T47D (cell line): ENCODE measurements around the gene METTL25.
"Not testable (repeated sequence)": the region's sequence is repeated elsewhere in the genome, so short reads cannot be mapped to it uniquely, and the experiment has no call there.

Experiments used
- DNase-seq, 2 experiments: peaks; one replicate each; pipeline versions ENCODE4 v3.0.0 to v3.0.0-alpha.2; 2011 to 2012; ENCODE audit warnings: low read depth in 1 of 2, low spot score in 1 of 2
- JUND ChIP-seq: IDR thresholded peaks from 2 replicates; pipeline ENCODE4 v1.6.1; 2012; ENCODE audit warnings: low read depth
- in situ Hi-C: cut with HindIII; loops from 2 replicates; pipeline ENCODE4 v1.10.0; 2016; ENCODE audit warnings: low sequenced_read_pairs, low pct_unique_long_range_greater_than_20kb

The METTL25 gene

DNA sequence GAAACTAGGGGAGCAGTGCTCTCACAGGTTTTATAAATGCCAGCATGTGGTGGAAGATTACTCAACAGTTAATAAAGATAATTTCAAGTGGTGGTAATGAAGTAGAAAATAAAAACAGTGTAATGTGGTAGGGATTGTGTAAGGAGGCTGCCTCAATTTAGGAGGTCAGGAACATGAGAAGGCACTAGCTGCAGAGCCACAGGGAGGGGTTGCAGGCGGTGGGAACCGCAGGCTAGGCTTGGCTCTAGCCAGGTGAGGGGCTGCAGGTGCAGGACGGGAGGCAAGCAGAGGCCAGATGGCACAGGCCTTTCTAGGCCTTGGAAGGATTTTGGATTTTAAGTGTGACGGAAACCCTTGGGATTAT is 768 bp downstream of the METTL25 start:
- in situ Hi-C loops, result no loop called here
- no peak for DNase-seq

DNA sequence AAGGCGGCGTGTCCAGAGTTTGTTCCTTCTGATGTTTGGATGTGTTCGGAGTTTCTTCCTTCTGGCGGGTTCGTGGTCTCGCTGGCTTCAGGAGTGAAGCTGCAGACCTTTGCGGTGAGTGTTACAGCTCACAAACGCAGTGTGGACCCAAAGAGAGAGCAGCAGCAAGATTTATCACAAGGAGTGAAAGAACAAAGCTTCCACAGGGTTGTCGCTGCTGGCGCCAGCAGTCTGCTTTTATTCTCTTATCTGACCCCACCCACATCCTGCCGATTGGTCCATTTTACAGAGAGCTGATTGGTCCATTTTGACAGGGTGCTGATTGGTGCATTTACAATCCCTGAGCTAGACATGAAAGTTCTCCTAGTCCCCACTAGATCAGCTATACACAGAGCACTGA is 2.5 kb downstream of the METTL25 start:
- DNase-seq, in situ Hi-C loops: not testable (repeated sequence)

More for the DNA sequence above, 768 bp downstream of the METTL25 start:
- TF ChIP-seq JUND, result no peak

DNA sequence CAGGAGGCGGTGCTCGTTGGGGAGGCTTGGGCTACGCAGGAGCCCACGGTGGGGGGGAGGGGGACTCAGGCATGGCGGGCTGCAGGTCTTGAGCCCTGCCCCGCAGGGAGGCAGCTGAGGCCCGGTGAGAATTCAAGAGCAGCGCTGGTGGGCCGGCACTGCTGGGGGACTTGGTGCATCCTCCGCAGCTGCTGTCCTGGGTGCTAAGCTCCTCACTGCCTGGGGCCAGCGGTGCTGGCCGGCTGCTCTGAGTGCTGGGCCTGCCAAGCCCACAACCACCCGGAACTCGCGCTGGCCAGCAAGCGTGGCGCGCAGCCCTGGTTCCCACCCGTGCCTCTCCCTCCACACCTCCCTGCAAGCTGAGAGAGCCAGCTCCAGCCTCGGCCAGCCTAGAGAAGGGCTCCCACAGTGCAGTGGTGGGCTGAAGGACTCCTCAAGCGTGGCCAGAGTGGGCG is 3.2 kb downstream of the METTL25 start:
- no peak for DNase-seq
- in situ Hi-C loops, result no loop called here
- no peak for TF ChIP-seq JUND

DNA sequence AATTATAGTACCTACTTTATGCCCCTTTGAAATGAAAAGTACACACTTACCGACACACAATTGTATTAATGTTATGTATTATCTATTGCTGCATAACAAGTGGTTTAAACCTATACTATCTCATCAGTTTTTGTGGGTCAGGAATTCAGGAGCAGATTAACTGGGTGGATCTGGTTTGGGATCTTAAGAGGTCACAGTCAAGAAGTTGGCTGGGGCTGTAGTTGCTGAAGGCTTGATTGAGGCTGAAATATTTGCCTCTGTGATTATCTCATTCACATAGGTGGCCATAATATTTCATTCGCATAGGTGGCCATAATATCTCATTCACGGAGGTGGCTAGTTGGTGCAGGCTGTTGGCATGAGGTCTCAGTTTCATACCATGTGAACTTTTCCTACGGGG is 5.7 kb downstream of the METTL25 start:
- in situ Hi-C loops, result no loop called here
- TF ChIP-seq JUND, result no peak
- no peak for DNase-seq

DNA sequence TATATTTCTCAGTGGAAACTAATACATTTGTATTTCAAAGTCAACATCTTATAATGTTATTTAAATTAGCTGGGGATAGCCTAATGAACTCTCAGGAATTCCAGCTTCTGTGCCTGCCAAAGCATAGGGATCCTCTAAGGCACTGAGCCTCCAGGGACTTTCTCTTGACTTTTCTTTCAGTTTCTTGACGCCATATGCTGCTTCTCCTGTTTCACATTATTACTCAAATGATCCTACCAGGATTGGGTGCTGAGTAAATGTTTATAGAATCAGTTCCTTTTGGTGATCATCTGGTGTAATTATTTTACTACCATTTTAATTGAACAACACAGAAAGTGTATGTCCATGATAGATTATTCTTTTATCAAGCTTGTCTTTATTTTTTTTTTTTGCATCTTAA is 7.9 kb downstream of the METTL25 start:
- in situ Hi-C loops, result no loop called here
- TF ChIP-seq JUND, result no peak
- DNase-seq, result no peak

DNA sequence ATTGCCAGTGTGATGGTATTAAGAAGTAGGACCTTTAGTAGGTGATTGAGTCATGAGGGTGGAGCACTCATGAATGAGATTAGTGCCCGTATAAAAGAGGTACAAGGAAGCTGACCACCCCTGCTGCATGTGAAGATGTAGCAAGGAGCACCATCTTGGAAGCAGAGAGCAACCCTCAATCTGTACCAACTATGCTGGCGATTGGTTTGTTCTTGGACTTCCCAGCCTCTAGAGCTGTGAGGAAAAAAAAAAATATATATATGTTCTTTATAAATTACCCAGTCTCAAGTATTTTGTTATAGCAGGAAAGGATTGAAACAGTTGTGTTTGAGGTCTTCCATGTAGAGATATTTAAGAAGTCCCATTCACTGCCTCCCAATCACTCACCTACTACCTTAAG is 16.9 kb downstream of the METTL25 start:
- TF ChIP-seq JUND, result no peak
- in situ Hi-C loops, result no loop called here
- DNase-seq, result no peak

DNA sequence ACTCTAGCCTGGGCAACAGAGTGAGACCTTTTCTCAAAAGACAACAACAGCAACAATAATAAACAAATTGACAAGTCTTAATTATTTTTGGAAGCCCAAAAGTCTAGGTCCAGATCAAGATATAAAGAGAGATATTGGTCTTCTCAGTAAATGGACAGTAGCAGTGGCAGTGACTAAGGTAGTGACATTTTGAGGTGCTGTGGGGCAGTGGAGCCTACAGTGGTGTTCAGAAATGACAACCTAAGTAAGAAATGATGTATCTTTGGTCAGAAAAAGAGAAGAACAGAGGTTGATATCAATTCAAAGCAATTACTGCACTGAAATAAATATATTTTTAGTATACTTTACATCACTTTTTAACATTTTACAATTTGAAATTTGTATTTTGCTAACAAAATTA is 20.7 kb downstream of the METTL25 start:
- no peak for TF ChIP-seq JUND
- in situ Hi-C loops, result no loop called here
- DNase-seq, result no peak

DNA sequence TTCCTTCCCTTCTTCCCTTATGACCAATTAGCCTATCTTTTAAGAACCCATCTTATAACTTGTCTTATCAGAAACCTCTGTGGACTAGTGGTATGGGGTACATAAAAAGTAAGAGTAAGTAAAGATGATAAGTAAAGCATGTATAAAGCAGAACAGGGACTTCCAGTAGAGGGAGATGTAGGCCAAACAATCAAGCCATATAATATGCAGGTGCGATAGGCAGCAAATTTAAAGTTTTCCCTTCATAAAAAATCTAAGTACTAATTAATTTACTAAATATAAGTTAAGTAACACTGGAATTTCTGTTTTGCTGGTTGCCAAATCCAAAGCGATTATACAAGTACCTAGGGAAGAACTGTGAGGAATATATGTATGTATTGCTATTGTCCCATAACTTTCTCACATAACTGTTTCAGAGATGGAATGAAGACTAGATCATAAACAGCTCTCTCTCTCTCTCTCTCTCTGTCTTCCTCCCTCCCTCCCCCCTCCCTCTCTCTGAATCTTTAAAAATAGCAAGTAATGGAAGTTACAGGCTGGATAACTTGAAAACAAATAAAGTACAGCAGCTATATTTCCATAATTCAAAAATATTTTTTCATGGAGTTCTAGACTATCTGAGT is 25.7 kb downstream of the METTL25 start:
- peak in 1 of 2 experiments; percentile 65 for DNase-seq
- no peak for TF ChIP-seq JUND
- in situ Hi-C loops, result no loop called here

DNA sequence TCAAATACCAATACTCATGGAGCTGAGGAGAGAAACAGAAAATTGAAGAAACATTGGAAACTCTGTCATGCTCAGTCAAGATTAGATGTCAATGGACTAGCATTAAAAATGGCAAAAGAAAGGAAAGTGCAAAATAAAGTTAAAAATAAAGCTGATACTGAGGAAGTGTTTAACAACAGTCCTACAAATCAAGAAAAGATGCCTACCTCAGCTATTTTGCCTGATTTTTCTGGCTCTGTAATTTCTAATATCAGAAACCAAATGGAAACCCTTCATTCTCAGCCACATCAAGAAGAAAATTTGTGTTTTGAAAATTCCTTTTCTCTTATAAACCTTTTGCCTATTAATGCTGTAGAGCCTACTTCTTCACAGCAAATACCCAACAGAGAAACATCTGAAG is 40.5 kb downstream of the METTL25 start:
- no peak for TF ChIP-seq JUND
- no peak for DNase-seq
- in situ Hi-C loops, result no loop called here

DNA sequence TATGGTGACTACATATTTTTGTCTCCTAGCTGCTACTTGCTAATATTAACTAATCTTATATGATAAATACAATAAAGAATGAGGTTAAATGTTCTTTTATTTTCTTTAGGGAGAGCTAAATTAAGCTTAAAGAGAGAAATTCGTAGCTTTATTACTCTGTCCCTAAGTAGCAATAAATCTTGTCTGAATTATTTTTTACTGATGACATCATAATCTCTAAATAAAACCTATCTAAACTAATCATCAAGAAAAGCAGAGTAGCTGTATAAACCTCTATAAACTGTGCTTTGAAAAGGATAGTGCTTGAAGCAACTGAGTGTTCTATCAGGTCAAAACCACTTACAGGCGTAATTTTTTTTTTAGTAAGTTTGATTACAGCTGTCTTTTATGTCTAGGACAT is 42.5 kb downstream of the METTL25 start:
- TF ChIP-seq JUND, result no peak
- DNase-seq, result no peak
- in situ Hi-C loops, result no loop called here

DNA sequence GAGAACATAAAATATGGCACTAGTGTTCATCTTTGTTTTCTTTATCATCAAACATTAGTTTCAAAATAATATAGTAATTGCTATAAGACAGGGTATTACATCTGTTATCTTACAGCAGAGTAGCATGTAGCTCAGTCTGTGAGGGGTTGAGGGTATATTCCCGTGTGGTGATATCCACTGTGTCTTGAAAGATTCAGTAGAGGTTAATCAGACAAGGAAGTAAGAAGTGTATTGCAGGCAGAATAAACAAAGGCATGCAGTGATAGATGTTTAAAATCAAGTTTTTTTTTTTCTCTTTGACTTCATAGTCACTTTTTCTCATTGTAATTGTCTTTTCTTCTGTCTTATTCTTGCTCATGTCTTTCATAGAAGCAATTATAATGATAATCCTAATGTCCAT is 48.3 kb downstream of the METTL25 start:
- in situ Hi-C loops, result no loop called here
- DNase-seq, result no peak
- TF ChIP-seq JUND, result no peak

DNA sequence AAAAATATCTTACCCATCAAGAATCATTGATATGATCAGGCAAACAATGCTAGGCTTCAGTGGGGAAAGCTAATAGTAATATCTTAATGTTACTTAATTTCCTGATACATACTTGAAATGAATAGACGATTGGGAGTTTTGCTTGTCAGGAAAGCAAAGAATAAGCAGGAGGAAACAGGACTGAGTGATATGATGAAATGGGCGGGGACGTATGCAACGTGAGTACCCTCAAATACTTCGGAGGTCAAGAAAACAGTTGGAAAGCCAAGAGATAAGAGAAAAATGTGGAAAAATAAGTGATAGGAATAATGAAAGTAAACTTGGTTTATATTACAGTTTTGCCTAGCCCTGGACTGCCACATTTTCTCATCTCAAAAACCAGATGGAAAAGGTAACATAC is 49.2 kb downstream of the METTL25 start:
- TF ChIP-seq JUND, result no peak
- in situ Hi-C loops, result no loop called here
- DNase-seq, result no peak

DNA sequence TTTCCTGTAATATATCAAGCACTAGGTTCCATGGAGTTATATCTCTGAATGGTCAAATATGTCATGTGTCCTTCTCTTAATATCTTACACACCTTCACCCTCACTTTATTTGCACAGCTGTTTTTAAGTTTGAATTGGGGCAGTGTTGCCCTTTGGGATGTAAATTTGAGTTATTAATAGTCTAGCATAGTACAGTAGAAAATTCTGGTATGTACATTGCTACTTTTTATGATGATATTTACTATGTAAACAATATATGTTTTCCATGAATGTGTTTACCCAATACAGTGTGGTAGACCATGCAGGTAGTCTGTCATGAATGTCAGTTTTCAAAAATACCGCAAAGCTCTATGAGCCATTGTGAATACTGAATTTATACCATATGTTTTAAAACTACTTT is 50.5 kb downstream of the METTL25 start:
- no peak for TF ChIP-seq JUND
- peak in 1 of 2 experiments; percentile 13 for DNase-seq
- in situ Hi-C loops, result no loop called here

DNA sequence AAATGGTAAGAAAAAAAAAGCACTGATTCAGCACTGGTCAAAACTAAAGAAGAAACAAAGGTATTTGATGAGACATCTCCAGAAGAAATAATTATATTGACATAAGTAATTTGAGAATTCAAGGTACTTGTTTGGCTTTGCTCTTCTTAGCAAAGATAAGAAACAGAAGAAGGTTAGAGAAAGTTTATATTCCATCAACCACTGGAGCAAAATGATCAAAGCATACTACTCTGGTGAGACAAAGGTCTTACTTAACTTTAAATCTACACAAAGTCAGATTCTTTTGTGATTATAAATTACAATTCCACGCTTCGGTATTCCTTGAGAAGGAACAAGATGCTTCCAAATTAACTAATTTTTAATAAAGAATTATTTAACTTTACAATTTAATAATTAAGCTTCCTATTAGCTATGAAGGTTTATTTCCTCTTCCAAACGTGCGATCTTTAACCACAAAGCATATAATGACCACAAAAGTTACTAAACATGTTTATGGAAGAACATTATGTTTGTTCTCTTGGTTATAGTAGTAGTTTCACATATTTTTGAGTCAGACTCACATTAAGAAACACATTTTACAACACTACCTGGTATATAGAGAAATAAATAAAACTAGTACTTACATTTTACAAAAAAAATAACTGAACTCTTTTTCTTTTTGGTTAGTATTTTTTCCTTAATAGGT is 53.4 kb downstream of the METTL25 start:
- TF ChIP-seq JUND, result no peak
- in situ Hi-C loops, result no loop called here
- no peak for DNase-seq
